Measurements from ENCODE around the gene ERFL. TPM values are rescaled to one million over a fixed set of nuclear protein-coding genes. Genes with fewer than 3 reads are reported as not detected.

The ERFL gene
- total and polyA plus RNA-seq, 2 of the 8 experiments (the other 6 are each of a cell fraction or from before 2014, with no cell fraction given): 0.12 TPM; not detected in 1

DNA sequence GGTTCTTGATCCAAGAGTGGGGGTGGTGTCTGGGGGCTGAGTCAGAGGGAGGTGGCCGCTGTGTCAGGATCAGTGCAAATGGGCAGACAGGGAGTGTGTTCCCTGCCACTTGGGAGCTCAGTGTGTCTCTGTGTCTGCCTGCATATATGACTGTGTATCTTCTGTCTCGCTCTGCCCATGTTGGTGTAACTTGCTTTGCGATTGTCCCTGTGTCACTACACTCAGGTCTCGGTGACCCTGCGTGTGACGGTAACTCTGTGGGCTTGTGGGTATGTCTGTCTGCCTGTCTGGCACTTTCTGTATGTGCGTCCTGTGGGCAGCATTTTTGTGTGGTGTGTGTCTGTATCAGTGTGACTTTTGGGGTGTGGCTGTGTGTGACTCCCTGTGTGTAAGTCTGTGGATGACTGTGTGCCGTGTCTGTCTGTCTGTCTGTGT, 8.2 kb upstream of the ERFL start (continued):
- no peak for TF ChIP-seq FOSL1 (IDR thresholded peaks at IDR 0.05; ENCODE audit: insufficient read depth, low read depth, low read length)
- no peak for TF ChIP-seq KDM5A (IDR thresholded peaks at IDR 0.05; ENCODE audit: low read length)
- TF ChIP-seq TEAD4 (IDR thresholded peaks at IDR 0.05; ENCODE audit: low read depth, low read length): no peak
- no peak for TF ChIP-seq GABPA (IDR thresholded peaks at IDR 0.05; ENCODE audit: borderline replicate concordance, insufficient read depth, low read length)

All from H1 (cell line).